HEK293 (cell line): ENCODE data around the gene C1RL.
A peak's percentile ranks its signal among the peaks of the same experiment; 100 is the strongest.

ENCODE experiments used
- CTCF ChIA-PET: fragments of 350-600 bp; formaldehyde crosslinking; extraction: SDS; loops from one replicate; lab custom pipeline; 2021; ENCODE audit warnings: antibody characterized with exemption; lab: Yijun Ruan, JAX
- POLR2A ChIA-PET: fragments of 300-600 bp; formaldehyde crosslinking; extraction: SDS; loops from one replicate; lab custom pipeline; 2020; ENCODE audit warnings: antibody characterized with exemption, inconsistent platforms; lab: Yijun Ruan, JAX
- H3K27ac ChIP-seq: fragments of 200-500 bp; sonication (Bioruptor generic); 2 replicates; pipeline ENCODE4 v1.5.1; 2014; ENCODE audit warnings: low read depth, low read length, control low read depth, inconsistent platforms; ENCODE audit errors: extremely low read depth
- H3K36me3 ChIP-seq, 2 experiments: fragments of 200-500 bp in 1 of 2; sonication (Bioruptor generic) in 1 of 2; 1 replicate in 1 of 2; 2 replicates in 1 of 2; pipeline ENCODE4 v1.5.1; 2014 to 2017; ENCODE audit warnings: inconsistent platforms in 2 of 2, low read length in 2 of 2; ENCODE audit not compliant: control insufficient read depth in 2 of 2, insufficient read depth in 1 of 2
- H3K4me1 ChIP-seq: fragments of 200-500 bp; sonication (Bioruptor generic); 2 replicates; pipeline ENCODE4 v1.5.1; 2014; ENCODE audit warnings: mild to moderate bottlenecking, low read length, inconsistent platforms; ENCODE audit not compliant: control insufficient read depth, insufficient read depth
- H3K4me3 ChIP-seq: 2 replicates; pipeline ENCODE4 v1.5.1; 2011; ENCODE audit warnings: low read depth, mild to moderate bottlenecking, control low read depth, low read length, moderate library complexity
- H3K9me3 ChIP-seq: fragments of 200-500 bp; sonication (Bioruptor generic); 2 replicates; pipeline ENCODE4 v1.5.1; 2014; ENCODE audit warnings: low read depth, low read length, inconsistent platforms; ENCODE audit not compliant: control insufficient read depth, insufficient read depth
- EGR2 ChIP-seq: fragments of 450-650 bp; formaldehyde crosslinking; IDR thresholded peaks from 2 replicates; pipeline ENCODE4 v1.5.1; 2016; ENCODE audit warnings: low read depth, missing biosample characterization, missing genetic modification characterization
- YY1 ChIP-seq: fragments of 450-650 bp; formaldehyde crosslinking; IDR thresholded peaks from 2 replicates; pipeline ENCODE4 v1.5.1; 2018; ENCODE audit warnings: missing biosample characterization, missing genetic modification characterization
- YY2 ChIP-seq: fragments of 450-650 bp; formaldehyde crosslinking; IDR thresholded peaks from 2 replicates; pipeline ENCODE4 v1.5.1; 2016; ENCODE audit warnings: missing biosample characterization, missing genetic modification characterization
- ZBTB20 ChIP-seq: fragments of 450-650 bp; formaldehyde crosslinking; IDR thresholded peaks from 2 replicates; pipeline ENCODE4 v1.5.1; 2016; ENCODE audit warnings: missing biosample characterization, missing genetic modification characterization
- ZFHX2 ChIP-seq: fragments of 450-650 bp; formaldehyde crosslinking; conservative IDR thresholded peaks from 2 replicates; pipeline ENCODE4 v1.5.1; 2016; ENCODE audit warnings: missing biosample characterization, missing genetic modification characterization
- ZNF157 ChIP-seq: fragments of 450-650 bp; formaldehyde crosslinking; IDR thresholded peaks from 2 replicates; pipeline ENCODE4 v1.5.1; 2016; ENCODE audit warnings: missing biosample characterization, missing genetic modification characterization
- ZNF184 ChIP-seq: fragments of 450-650 bp; IDR thresholded peaks from 2 replicates; pipeline ENCODE4 v1.5.1; 2018; ENCODE audit warnings: missing biosample characterization, mild to moderate bottlenecking, missing genetic modification characterization
- ZNF211 ChIP-seq: fragments of 450-650 bp; formaldehyde crosslinking; IDR thresholded peaks from 2 replicates; pipeline ENCODE4 v1.5.1; 2016; ENCODE audit warnings: low read depth, missing biosample characterization, missing genetic modification characterization
- ZNF221 ChIP-seq: fragments of 450-650 bp; formaldehyde crosslinking; IDR thresholded peaks from 2 replicates; pipeline ENCODE4 v1.5.1; 2017; ENCODE audit warnings: missing biosample characterization, missing genetic modification characterization, borderline replicate concordance
- ZNF426 ChIP-seq: fragments of 450-650 bp; formaldehyde crosslinking; IDR thresholded peaks from 2 replicates; pipeline ENCODE4 v1.5.1; 2017; ENCODE audit warnings: missing biosample characterization, missing genetic modification characterization, mild to moderate bottlenecking, inconsistent platforms, moderate library complexity
- ZNF501 ChIP-seq: fragments of 450-650 bp; formaldehyde crosslinking; IDR thresholded peaks from 2 replicates; pipeline ENCODE4 v1.5.1; 2016; ENCODE audit warnings: missing biosample characterization, missing genetic modification characterization
- ZNF571 ChIP-seq: fragments of 450-650 bp; formaldehyde crosslinking; IDR thresholded peaks from 2 replicates; pipeline ENCODE4 v1.5.0; 2017; ENCODE audit warnings: missing biosample characterization, missing genetic modification characterization
- ZNF623 ChIP-seq: fragments of 450-650 bp; formaldehyde crosslinking; IDR thresholded peaks from 2 replicates; pipeline ENCODE4 v1.5.1; 2016; ENCODE audit warnings: missing biosample characterization, missing genetic modification characterization
- ZNF624 ChIP-seq: fragments of 450-650 bp; formaldehyde crosslinking; IDR thresholded peaks from 2 replicates; pipeline ENCODE4 v1.5.1; 2017; ENCODE audit warnings: missing biosample characterization, missing genetic modification characterization
- ZNF792 ChIP-seq: fragments of 450-650 bp; formaldehyde crosslinking; IDR thresholded peaks from 2 replicates; pipeline ENCODE4 v1.5.1; 2016; ENCODE audit warnings: missing biosample characterization, missing genetic modification characterization
- ZNF837 ChIP-seq: fragments of 450-650 bp; formaldehyde crosslinking; IDR thresholded peaks from 2 replicates; pipeline ENCODE4 v1.5.1; 2016; ENCODE audit warnings: missing biosample characterization, missing genetic modification characterization
- ZSCAN23 ChIP-seq: fragments of 450-650 bp; formaldehyde crosslinking; IDR thresholded peaks from 2 replicates; pipeline ENCODE4 v1.5.1; 2016; ENCODE audit warnings: missing biosample characterization, missing genetic modification characterization
- TF ChIP-seq, protein P1 (sequence below): fragments of 450-650 bp; formaldehyde crosslinking; IDR thresholded peaks from 2 replicates; pipeline ENCODE4 v1.5.1; 2016; ENCODE audit warnings: missing biosample characterization, missing genetic modification characterization
- TF ChIP-seq, protein P2 (sequence below): fragments of 450-650 bp; formaldehyde crosslinking; IDR thresholded peaks from 2 replicates; pipeline ENCODE4 v1.5.1; 2016; ENCODE audit warnings: missing biosample characterization, missing genetic modification characterization
- TF ChIP-seq, protein P3 (sequence below): fragments of 450-650 bp; formaldehyde crosslinking; IDR thresholded peaks from 2 replicates; pipeline ENCODE4 v1.5.1; 2017; ENCODE audit warnings: missing biosample characterization, mild to moderate bottlenecking, missing genetic modification characterization, moderate library complexity
- TF ChIP-seq, protein P4 (sequence below): fragments of 450-650 bp; formaldehyde crosslinking; IDR thresholded peaks from 2 replicates; pipeline ENCODE4 v1.5.1; 2016; ENCODE audit warnings: missing biosample characterization, missing genetic modification characterization, borderline replicate concordance

C1RL gene

DNA sequence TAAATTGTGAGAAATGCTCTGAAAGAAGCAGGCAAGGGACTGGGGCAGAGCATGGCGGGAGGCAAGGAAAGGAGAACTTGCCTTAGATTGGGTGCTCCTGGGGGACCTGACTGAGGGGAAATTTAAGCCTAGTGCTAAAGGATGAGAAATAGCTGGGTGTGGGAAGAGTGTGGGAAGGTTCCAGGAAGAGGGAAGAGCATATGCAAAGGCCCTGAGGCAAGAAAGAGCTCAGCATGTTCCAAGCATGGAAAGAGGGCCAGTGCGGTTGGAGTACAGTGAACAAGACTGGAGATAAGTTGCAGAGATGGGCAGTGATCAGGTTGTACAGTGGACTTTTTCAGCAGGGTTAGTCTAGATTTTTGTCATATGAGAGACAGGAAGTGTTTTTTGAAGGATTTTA is 30.2 kb upstream of the C1RL start:
- ChIA-PET CTCF (interaction anchor here (1.1 to 3.7 kb wide), 2 partner anchors 9 to 50 kb away, joined by 5 to 27 read pairs; partner anchors contain the start of gene PEX5), POLR2A (no interaction called here)
- no peak overlapping the region for H3K4me3 ChIP-seq
- H3K36me3 ChIP-seq: peaks cover 3 to 79% of the 10 kb centered on the region in 2 experiments; a peak in 2 of 3 replicates
- no peak overlapping the region for H3K27ac ChIP-seq
- TF ChIP-seq YY2: no peak
- peak; percentile 92 for TF ChIP-seq ZNF623 (tag by site-specific recombination)
- TF ChIP-seq, protein P1, sequence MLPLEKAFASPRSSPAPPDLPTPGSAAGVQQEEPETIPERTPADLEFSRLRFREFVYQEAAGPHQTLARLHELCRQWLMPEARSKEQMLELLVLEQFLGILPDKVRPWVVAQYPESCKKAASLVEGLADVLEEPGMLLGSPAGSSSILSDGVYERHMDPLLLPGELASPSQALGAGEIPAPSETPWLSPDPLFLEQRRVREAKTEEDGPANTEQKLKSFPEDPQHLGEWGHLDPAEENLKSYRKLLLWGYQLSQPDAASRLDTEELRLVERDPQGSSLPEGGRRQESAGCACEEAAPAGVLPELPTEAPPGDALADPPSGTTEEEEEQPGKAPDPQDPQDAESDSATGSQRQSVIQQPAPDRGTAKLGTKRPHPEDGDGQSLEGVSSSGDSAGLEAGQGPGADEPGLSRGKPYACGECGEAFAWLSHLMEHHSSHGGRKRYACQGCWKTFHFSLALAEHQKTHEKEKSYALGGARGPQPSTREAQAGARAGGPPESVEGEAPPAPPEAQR: no peak
- no peak for TF ChIP-seq ZNF221 (tag by site-specific recombination)
- no peak for TF ChIP-seq ZNF837 (tag by site-specific recombination)
- no peak for TF ChIP-seq ZNF184
- TF ChIP-seq ZFHX2 (tag by site-specific recombination): peak; percentile 22; the same call in 1 of the 2 replicates
- TF ChIP-seq ZSCAN23 (tag by site-specific recombination): no peak
- TF ChIP-seq, protein P2, sequence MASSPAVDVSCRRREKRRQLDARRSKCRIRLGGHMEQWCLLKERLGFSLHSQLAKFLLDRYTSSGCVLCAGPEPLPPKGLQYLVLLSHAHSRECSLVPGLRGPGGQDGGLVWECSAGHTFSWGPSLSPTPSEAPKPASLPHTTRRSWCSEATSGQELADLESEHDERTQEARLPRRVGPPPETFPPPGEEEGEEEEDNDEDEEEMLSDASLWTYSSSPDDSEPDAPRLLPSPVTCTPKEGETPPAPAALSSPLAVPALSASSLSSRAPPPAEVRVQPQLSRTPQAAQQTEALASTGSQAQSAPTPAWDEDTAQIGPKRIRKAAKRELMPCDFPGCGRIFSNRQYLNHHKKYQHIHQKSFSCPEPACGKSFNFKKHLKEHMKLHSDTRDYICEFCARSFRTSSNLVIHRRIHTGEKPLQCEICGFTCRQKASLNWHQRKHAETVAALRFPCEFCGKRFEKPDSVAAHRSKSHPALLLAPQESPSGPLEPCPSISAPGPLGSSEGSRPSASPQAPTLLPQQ (tag by site-specific recombination): no peak
- TF ChIP-seq, protein P3, sequence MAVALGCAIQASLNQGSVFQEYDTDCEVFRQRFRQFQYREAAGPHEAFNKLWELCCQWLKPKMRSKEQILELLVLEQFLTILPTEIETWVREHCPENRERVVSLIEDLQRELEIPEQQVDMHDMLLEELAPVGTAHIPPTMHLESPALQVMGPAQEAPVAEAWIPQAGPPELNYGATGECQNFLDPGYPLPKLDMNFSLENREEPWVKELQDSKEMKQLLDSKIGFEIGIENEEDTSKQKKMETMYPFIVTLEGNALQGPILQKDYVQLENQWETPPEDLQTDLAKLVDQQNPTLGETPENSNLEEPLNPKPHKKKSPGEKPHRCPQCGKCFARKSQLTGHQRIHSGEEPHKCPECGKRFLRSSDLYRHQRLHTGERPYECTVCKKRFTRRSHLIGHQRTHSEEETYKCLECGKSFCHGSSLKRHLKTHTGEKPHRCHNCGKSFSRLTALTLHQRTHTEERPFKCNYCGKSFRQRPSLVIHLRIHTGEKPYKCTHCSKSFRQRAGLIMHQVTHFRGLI: no peak
- 0 out of 2 replicates have a peak, but pooled peaks have one; percentile 33 for TF ChIP-seq EGR2 (tag by site-specific recombination)
- TF ChIP-seq YY1 (tag by site-specific recombination): no peak
- no peak for TF ChIP-seq ZNF624 (tag by site-specific recombination)
- H3K9me3 ChIP-seq: no peaks in the 10 kb centered on the region
- no peaks in the 10 kb centered on the region for H3K4me1 ChIP-seq

DNA sequence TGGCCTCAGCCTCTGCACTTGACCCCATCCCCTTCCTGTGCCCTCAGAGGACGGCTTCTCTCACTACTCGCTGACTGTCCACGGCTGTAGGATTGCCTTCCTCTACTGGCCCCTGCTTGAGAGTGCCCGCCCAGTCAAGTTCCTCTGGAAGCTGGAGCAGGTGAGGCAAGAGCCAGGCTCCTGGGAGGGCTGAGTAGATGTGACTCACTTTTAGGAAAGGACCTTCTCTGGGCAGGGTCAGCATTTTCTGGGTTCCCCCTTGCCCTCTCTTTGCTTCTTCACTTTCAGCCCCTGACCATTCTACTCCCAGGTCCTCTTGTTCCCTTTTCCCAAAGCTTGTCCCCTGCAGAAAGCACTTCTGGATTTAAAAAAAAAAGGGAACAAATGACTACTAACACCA is 28.9 kb upstream of the C1RL start:
- peaks cover 3 to 83% of the 10 kb centered on the region in 2 experiments; a peak in 2 of 3 replicates for H3K36me3 ChIP-seq

DNA sequence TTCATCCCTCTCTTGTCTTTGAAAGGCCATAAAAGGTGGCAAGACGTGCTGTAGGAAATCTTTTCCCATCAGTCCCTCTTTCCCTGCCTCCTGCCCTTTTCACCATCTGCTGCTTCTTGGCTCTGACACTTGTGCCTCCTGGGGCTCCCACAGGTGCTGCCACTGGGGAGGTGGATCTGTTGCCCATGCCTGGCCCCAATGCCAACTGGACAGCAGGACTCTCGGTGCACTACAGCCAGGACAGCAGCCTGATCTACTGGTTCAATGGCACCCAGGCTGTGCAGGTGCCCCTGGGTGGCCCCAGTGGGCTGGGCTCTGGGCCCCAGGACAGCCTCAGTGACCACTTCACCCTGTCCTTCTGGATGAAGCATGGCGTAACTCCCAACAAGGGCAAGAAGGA is 27.7 kb upstream of the C1RL start:
- ChIA-PET POLR2A (no interaction called here), CTCF (no interaction called here)
- Histone ChIP-seq H3K4me1 (no peaks in the 10 kb centered on the region), H3K36me3 (peaks cover 3 to 77% of the 10 kb centered on the region in 2 experiments; a peak in 2 of 3 replicates), H3K9me3 (no peaks in the 10 kb centered on the region), H3K4me3 (no peak overlapping the region), H3K27ac (no peak overlapping the region)
- TF ChIP-seq YY1 (tag by site-specific recombination) (no peak), ZNF157 (tag by site-specific recombination) (no peak), ZBTB20 (tag by site-specific recombination) (no peak), ZNF792 (tag by site-specific recombination) (no peak), ZNF211 (tag by site-specific recombination) (no peak), ZNF501 (tag by site-specific recombination) (no peak)

More for the DNA sequence above, 28.9 kb upstream of the C1RL start:
- H3K9me3 ChIP-seq: no peaks in the 10 kb centered on the region
- no peaks in the 10 kb centered on the region for H3K4me1 ChIP-seq
- H3K27ac ChIP-seq: no peak overlapping the region
- H3K4me3 ChIP-seq: no peak overlapping the region
- ChIA-PET POLR2A (interaction anchor here (0.6 kb wide), 1 partner anchor 875 kb away, joined by 12 read pairs; no protein-coding TSS in a partner anchor), CTCF (no interaction called here)
- TF ChIP-seq ZNF426 (tag by site-specific recombination) (no peak), ZNF571 (no peak), ZSCAN23 (tag by site-specific recombination) (no peak)
- TF ChIP-seq, protein P4, sequence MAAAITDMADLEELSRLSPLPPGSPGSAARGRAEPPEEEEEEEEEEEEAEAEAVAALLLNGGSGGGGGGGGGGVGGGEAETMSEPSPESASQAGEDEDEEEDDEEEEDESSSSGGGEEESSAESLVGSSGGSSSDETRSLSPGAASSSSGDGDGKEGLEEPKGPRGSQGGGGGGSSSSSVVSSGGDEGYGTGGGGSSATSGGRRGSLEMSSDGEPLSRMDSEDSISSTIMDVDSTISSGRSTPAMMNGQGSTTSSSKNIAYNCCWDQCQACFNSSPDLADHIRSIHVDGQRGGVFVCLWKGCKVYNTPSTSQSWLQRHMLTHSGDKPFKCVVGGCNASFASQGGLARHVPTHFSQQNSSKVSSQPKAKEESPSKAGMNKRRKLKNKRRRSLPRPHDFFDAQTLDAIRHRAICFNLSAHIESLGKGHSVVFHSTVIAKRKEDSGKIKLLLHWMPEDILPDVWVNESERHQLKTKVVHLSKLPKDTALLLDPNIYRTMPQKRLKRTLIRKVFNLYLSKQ (tag by site-specific recombination): no peak
